WTC11 (cell line): ENCODE data around the gene TMEM135.

ENCODE experiments used
- AFF4 ChIP-seq: sonication (generic); formaldehyde crosslinking; IDR thresholded peaks from 2 replicates; pipeline ENCODE4 v1.8.1; 2023; ENCODE audit warnings: mild to moderate bottlenecking, missing genetic modification reagents, borderline replicate concordance
- E2F5 ChIP-seq: sonication (generic); formaldehyde crosslinking; IDR thresholded peaks from 2 replicates; pipeline ENCODE4 v1.8.1; 2022; ENCODE audit warnings: mild to moderate bottlenecking, moderate library complexity, missing genetic modification reagents
- ELF4 ChIP-seq: sonication (generic); formaldehyde crosslinking; IDR thresholded peaks from 2 replicates; pipeline ENCODE4 v1.8.1; 2022; ENCODE audit warnings: low read depth, mild to moderate bottlenecking, moderate library complexity, missing genetic modification reagents
- FOXK1 ChIP-seq: sonication (generic); formaldehyde crosslinking; IDR thresholded peaks from 2 replicates; pipeline ENCODE4 v1.8.0; 2022; ENCODE audit warnings: mild to moderate bottlenecking, moderate library complexity, missing genetic modification reagents
- FOXP1 ChIP-seq: sonication (generic); formaldehyde crosslinking; IDR thresholded peaks from 2 replicates; pipeline ENCODE4 v1.8.0; 2022; ENCODE audit warnings: missing genetic modification reagents, mild to moderate bottlenecking, moderate library complexity, borderline replicate concordance
- MAX ChIP-seq: sonication (generic); formaldehyde crosslinking; IDR thresholded peaks from 2 replicates; pipeline ENCODE4 v1.8.0; 2022; ENCODE audit warnings: mild to moderate bottlenecking, missing genetic modification reagents
- TEAD4 ChIP-seq: sonication (generic); formaldehyde crosslinking; IDR thresholded peaks from 2 replicates; pipeline ENCODE4 v1.8.0; 2022; ENCODE audit warnings: mild to moderate bottlenecking, missing genetic modification reagents
- TF ChIP-seq, protein P1 (sequence below): sonication (generic); formaldehyde crosslinking; IDR thresholded peaks from 2 replicates; pipeline ENCODE4 v1.8.1; 2022; ENCODE audit warnings: missing genetic modification reagents, borderline replicate concordance
- TF ChIP-seq, protein P2 (sequence below): fragments of 200-600 bp; IDR thresholded peaks from 2 replicates; pipeline ENCODE4 v1.8.0; 2022; ENCODE audit warnings: antibody characterized with exemption
- TF ChIP-seq, protein P3 (sequence below): sonication (generic); formaldehyde crosslinking; IDR thresholded peaks from 2 replicates; pipeline ENCODE4 v1.8.0; 2022; ENCODE audit warnings: missing genetic modification reagents

DNA sequence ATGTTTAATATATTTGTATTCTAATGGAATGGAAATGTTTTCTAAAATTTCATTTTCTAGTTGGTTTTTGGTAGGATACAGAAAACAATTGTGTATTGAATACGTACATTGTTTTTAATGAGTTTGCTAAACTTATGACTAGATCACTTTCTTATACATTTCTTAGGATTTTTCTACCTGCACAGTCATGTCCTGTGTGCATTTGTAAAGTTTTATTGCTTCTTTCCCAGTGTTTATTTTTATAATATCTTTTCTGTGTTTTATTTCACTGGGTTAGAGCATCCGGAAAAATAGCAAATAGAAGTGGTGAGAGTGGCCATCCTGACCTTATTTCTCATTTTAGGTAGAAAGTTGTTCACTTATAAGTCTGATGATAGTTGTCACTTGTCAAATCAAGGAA, 103.6 kb downstream of the TMEM135 start:
- no peak for TF ChIP-seq ELF4
- no peak for TF ChIP-seq E2F5 (CRISPR knock-in tag)
- TF ChIP-seq, protein P1, sequence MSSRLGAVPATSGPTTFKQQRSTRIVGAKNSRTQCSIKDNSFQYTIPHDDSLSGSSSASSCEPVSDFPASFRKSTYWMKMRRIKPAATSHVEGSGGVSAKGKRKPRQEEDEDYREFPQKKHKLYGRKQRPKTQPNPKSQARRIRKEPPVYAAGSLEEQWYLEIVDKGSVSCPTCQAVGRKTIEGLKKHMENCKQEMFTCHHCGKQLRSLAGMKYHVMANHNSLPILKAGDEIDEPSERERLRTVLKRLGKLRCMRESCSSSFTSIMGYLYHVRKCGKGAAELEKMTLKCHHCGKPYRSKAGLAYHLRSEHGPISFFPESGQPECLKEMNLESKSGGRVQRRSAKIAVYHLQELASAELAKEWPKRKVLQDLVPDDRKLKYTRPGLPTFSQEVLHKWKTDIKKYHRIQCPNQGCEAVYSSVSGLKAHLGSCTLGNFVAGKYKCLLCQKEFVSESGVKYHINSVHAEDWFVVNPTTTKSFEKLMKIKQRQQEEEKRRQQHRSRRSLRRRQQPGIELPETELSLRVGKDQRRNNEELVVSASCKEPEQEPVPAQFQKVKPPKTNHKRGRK: no peak
- TF ChIP-seq, protein P2, sequence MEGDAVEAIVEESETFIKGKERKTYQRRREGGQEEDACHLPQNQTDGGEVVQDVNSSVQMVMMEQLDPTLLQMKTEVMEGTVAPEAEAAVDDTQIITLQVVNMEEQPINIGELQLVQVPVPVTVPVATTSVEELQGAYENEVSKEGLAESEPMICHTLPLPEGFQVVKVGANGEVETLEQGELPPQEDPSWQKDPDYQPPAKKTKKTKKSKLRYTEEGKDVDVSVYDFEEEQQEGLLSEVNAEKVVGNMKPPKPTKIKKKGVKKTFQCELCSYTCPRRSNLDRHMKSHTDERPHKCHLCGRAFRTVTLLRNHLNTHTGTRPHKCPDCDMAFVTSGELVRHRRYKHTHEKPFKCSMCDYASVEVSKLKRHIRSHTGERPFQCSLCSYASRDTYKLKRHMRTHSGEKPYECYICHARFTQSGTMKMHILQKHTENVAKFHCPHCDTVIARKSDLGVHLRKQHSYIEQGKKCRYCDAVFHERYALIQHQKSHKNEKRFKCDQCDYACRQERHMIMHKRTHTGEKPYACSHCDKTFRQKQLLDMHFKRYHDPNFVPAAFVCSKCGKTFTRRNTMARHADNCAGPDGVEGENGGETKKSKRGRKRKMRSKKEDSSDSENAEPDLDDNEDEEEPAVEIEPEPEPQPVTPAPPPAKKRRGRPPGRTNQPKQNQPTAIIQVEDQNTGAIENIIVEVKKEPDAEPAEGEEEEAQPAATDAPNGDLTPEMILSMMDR: no peak
- no peak for TF ChIP-seq TEAD4 (CRISPR knock-in tag)
- TF ChIP-seq MAX: no peak
- no peak for TF ChIP-seq FOXK1
- TF ChIP-seq, protein P3, sequence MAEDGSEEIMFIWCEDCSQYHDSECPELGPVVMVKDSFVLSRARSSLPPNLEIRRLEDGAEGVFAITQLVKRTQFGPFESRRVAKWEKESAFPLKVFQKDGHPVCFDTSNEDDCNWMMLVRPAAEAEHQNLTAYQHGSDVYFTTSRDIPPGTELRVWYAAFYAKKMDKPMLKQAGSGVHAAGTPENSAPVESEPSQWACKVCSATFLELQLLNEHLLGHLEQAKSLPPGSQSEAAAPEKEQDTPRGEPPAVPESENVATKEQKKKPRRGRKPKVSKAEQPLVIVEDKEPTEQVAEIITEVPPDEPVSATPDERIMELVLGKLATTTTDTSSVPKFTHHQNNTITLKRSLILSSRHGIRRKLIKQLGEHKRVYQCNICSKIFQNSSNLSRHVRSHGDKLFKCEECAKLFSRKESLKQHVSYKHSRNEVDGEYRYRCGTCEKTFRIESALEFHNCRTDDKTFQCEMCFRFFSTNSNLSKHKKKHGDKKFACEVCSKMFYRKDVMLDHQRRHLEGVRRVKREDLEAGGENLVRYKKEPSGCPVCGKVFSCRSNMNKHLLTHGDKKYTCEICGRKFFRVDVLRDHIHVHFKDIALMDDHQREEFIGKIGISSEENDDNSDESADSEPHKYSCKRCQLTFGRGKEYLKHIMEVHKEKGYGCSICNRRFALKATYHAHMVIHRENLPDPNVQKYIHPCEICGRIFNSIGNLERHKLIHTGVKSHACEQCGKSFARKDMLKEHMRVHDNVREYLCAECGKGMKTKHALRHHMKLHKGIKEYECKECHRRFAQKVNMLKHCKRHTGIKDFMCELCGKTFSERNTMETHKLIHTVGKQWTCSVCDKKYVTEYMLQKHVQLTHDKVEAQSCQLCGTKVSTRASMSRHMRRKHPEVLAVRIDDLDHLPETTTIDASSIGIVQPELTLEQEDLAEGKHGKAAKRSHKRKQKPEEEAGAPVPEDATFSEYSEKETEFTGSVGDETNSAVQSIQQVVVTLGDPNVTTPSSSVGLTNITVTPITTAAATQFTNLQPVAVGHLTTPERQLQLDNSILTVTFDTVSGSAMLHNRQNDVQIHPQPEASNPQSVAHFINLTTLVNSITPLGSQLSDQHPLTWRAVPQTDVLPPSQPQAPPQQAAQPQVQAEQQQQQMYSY: no peak
- no peak for TF ChIP-seq AFF4 (CRISPR knock-in tag)
- no peak for TF ChIP-seq FOXP1 (CRISPR knock-in tag)
